ENCODE measurements around the gene TMPRSS11A. TPM values are rescaled to one million over a fixed set of nuclear protein-coding genes. Genes with fewer than 3 reads are reported as not detected.

TMPRSS11A gene
- total RNA-seq, 1 experiment from 2014 or later = not detected

DNA sequence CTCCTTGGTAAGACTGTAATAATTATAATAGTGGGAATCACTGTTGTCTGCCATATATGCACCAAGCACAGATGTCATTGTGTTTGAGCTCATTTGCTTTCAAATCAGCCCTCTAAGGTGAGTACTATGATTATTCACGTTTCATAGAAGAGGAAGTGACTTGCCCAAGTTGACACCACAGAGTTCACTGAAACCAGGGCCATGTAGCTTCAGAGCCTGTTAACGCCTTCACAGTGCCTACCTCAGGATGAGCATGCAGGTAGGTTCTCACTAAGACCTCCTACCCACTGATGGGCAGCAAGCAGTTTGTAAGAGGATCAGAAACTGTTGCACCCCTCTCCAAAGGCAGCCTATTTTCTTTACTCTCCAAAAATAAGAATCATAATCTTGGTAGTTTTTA, 27.4 kb downstream of the TMPRSS11A start:
- CTCF ChIA-PET = no interaction called here

DNA sequence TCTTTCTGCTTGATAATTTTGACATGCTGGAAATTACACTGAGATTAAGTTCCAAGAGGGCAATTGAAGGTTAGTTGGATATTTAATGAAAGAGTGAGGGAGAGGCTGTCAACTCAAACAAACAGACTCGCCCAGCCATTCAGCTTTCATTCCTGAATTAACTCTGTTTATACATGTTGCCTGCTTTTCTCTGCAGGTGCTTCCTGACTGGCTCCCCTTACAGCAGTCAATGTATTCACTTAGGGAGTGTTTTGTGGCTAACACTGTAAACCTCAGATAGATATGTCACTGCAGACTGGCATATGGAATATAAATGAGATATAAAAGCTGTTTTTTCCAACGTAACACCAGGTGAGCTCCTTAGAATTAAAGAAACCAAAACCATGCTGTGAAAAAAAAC, 28.7 kb downstream of the TMPRSS11A start:
- no peaks in the 10 kb centered on the region for H3K9me3 ChIP-seq (ENCODE audit: control insufficient read depth, insufficient read depth, low read depth, low read length)
- no TSS peak for BruUV-seq (replicated peaks)
- H3K4me3 ChIP-seq (ENCODE audit: low read depth in 2 of 2, low read length in 2 of 2) = no peak overlapping the region
- no peak overlapping the region for H3K27ac ChIP-seq (ENCODE audit: low read length)
- TF ChIP-seq, protein P1, sequence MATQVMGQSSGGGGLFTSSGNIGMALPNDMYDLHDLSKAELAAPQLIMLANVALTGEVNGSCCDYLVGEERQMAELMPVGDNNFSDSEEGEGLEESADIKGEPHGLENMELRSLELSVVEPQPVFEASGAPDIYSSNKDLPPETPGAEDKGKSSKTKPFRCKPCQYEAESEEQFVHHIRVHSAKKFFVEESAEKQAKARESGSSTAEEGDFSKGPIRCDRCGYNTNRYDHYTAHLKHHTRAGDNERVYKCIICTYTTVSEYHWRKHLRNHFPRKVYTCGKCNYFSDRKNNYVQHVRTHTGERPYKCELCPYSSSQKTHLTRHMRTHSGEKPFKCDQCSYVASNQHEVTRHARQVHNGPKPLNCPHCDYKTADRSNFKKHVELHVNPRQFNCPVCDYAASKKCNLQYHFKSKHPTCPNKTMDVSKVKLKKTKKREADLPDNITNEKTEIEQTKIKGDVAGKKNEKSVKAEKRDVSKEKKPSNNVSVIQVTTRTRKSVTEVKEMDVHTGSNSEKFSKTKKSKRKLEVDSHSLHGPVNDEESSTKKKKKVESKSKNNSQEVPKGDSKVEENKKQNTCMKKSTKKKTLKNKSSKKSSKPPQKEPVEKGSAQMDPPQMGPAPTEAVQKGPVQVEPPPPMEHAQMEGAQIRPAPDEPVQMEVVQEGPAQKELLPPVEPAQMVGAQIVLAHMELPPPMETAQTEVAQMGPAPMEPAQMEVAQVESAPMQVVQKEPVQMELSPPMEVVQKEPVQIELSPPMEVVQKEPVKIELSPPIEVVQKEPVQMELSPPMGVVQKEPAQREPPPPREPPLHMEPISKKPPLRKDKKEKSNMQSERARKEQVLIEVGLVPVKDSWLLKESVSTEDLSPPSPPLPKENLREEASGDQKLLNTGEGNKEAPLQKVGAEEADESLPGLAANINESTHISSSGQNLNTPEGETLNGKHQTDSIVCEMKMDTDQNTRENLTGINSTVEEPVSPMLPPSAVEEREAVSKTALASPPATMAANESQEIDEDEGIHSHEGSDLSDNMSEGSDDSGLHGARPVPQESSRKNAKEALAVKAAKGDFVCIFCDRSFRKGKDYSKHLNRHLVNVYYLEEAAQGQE (IDR thresholded peaks at IDR 0.05; ENCODE audit: insufficient read depth in 1 of 2, low read depth in 2 of 2, low read length in 1 of 2) = no peak
- TF ChIP-seq TCF7L2 (IDR thresholded peaks at IDR 0.05; ENCODE audit: low read depth, low read length) (no peak), POLR2AphosphoS5 (IDR thresholded peaks at IDR 0.05; ENCODE audit: low read depth, low read length) (no peak), SIN3A (IDR thresholded peaks at IDR 0.05; ENCODE audit: borderline replicate concordance, insufficient read depth, low read depth, low read length) (no peak)
- TF ChIP-seq, protein P2, sequence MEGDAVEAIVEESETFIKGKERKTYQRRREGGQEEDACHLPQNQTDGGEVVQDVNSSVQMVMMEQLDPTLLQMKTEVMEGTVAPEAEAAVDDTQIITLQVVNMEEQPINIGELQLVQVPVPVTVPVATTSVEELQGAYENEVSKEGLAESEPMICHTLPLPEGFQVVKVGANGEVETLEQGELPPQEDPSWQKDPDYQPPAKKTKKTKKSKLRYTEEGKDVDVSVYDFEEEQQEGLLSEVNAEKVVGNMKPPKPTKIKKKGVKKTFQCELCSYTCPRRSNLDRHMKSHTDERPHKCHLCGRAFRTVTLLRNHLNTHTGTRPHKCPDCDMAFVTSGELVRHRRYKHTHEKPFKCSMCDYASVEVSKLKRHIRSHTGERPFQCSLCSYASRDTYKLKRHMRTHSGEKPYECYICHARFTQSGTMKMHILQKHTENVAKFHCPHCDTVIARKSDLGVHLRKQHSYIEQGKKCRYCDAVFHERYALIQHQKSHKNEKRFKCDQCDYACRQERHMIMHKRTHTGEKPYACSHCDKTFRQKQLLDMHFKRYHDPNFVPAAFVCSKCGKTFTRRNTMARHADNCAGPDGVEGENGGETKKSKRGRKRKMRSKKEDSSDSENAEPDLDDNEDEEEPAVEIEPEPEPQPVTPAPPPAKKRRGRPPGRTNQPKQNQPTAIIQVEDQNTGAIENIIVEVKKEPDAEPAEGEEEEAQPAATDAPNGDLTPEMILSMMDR (IDR thresholded peaks at IDR 0.05) = no peak
- in situ Hi-C loops (cut with HindIII; ENCODE audit: low pct_unique_long_range_greater_than_20kb, low sequenced_read_pairs) (no loop called here), intact Hi-C loops (cut with micrococcal nuclease; ENCODE audit: unreplicated experiment) (no loop called here)
- ATAC-seq = no peak
- no peaks in the 10 kb centered on the region; the same call in 1 of the 2 replicates for H3K27me3 ChIP-seq (ENCODE audit: control insufficient read depth, insufficient read depth, low read length)
- no peaks in the 10 kb centered on the region for H3K36me3 ChIP-seq (ENCODE audit: control insufficient read depth, insufficient read depth, low read length)
- no peak for DNase-seq (ENCODE audit: low read depth, low spot score)
- CTCF ChIA-PET = no interaction called here
- POLR2A ChIA-PET = no interaction called here
- no peaks in the 10 kb centered on the region for H3K4me1 ChIP-seq (ENCODE audit: control insufficient read depth, insufficient read depth, low read length)

More for the DNA sequence above, 27.4 kb downstream of the TMPRSS11A start:
- POLR2A ChIA-PET = no interaction called here
- TF ChIP-seq POLR2AphosphoS5 (IDR thresholded peaks at IDR 0.05; ENCODE audit: low read depth, low read length) = no peak
- TF ChIP-seq, protein P2 (IDR thresholded peaks at IDR 0.05) = no peak
- TF ChIP-seq, protein P1 (IDR thresholded peaks at IDR 0.05; ENCODE audit: insufficient read depth in 1 of 2, low read depth in 2 of 2, low read length in 1 of 2) = no peak
- TF ChIP-seq TCF7L2 (IDR thresholded peaks at IDR 0.05; ENCODE audit: low read depth, low read length) = no peak
- TF ChIP-seq SIN3A (IDR thresholded peaks at IDR 0.05; ENCODE audit: borderline replicate concordance, insufficient read depth, low read depth, low read length) = no peak
- Histone ChIP-seq H3K27ac (ENCODE audit: low read length) (no peak overlapping the region), H3K36me3 (ENCODE audit: control insufficient read depth, insufficient read depth, low read length) (no peaks in the 10 kb centered on the region), H3K4me1 (ENCODE audit: control insufficient read depth, insufficient read depth, low read length) (no peaks in the 10 kb centered on the region), H3K27me3 (ENCODE audit: control insufficient read depth, insufficient read depth, low read length) (no peaks in the 10 kb centered on the region; the same call in 1 of the 2 replicates), H3K9me3 (ENCODE audit: control insufficient read depth, insufficient read depth, low read depth, low read length) (no peaks in the 10 kb centered on the region), H3K4me3 (ENCODE audit: low read depth in 2 of 2, low read length in 2 of 2) (no peak overlapping the region)
- in situ Hi-C loops (cut with HindIII; ENCODE audit: low pct_unique_long_range_greater_than_20kb, low sequenced_read_pairs) (no loop called here), intact Hi-C loops (cut with micrococcal nuclease; ENCODE audit: unreplicated experiment) (no loop called here)
- ATAC-seq = no peak
- DNase-seq (ENCODE audit: low read depth, low spot score) = no peak
- BruUV-seq (replicated peaks) = no TSS peak
